ENCODE measurements around the gene VWA3A. TPM values are rescaled to one million over a fixed set of nuclear protein-coding genes. Genes with fewer than 3 reads are reported as not detected.
"Not testable (repeated sequence)": the region's sequence is repeated elsewhere in the genome, so short reads cannot be mapped to it uniquely, and the experiment has no call there.

Gene VWA3A
- total and polyA plus RNA-seq, 5 donors: 0.06 to 0.11 (median 0.09) TPM; not detected in 2

DNA sequence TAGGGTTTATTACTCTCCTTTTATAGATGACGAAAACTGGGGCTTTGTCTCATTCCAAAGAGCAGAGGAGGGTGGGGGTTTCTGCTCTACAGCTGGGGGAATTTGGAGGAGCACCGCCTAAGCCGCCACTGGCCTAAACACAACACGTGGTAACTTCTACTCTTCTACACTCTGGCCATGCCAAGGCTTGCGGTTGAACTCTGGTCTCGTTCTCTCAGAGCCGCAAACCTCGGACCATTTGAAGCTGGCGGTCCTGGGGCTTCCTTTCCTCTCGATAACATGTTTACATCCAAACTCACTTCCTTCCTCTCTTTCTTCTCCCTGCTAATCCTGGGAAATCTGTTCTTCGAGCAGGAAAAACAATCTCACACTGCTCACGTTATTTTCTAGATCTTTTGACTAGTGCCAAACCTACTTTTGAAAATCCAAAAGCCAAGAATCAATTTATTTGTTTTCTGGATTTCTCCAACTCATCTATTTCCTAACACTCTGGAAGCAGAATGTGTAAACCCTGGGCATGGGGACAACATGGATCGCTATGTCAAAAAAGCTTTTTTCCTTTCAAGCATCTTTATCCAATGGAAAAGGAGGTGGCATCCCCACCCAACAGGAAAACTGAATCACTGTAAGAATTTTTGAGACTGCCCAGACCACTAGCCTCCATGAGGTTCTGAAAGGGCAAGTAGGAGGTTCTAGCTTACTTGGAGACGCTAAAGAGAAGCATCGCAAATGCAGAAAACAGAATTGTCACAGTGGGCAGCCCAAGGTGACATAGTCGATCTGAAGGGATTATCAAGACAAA, 100.1 kb downstream of the VWA3A start:
- H3K4me3 ChIP-seq (ENCODE audit: low read length): peak overlapping the region; percentile 23
- H3K27ac ChIP-seq (ENCODE audit: low read length): peak overlapping the region; percentile 99
- H3K4me1 ChIP-seq (ENCODE audit: control insufficient read depth, insufficient read depth, low read length): peaks cover 6% of the 10 kb centered on the region
- 18% methylated on average over 16 of the region's 16 CpGs for WGBS
- no peaks in the 10 kb centered on the region for H3K9me3 ChIP-seq (ENCODE audit: control insufficient read depth, low read length)
- peak; percentile 90 to 94 (median 90) for DNase-seq
- ATAC-seq: peak; percentile 38 to 41
- intact Hi-C loops (cut with DNase I): no loop called here
- H3K27me3 ChIP-seq (ENCODE audit: control insufficient read depth, insufficient read depth): no peaks in the 10 kb centered on the region

DNA sequence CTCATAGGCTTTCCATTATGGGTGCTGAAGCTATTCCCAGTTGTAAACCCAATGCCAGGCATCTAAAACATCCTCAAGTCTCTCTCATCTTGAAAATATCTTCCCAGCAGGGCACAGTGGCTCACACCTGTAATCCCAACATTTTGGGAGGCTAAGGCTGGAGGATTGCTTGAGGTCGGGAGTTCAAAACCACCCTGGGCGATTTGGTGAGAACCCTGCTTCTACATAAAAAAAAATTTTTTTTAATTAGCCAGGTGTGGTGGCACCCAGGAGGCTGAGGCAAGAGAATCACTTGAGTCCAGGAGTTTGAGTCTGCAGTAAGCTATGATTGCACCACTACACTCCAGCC, 100.7 kb downstream of the VWA3A start:
- H3K27me3 ChIP-seq (ENCODE audit: control insufficient read depth, insufficient read depth): no peaks in the 10 kb centered on the region
- intact Hi-C loops (cut with DNase I): no loop called here
- peak overlapping the region; percentile 75 for H3K27ac ChIP-seq (ENCODE audit: low read length)
- no peak overlapping the region for H3K4me3 ChIP-seq (ENCODE audit: low read length)
- no peak for ATAC-seq
- H3K9me3 ChIP-seq (ENCODE audit: control insufficient read depth, low read length): no peaks in the 10 kb centered on the region
- peak in 1 of 3 donors; percentile 35 for DNase-seq
- peaks cover 6% of the 10 kb centered on the region for H3K4me1 ChIP-seq (ENCODE audit: control insufficient read depth, insufficient read depth, low read length)
- WGBS: 89% methylated on average over 2 of the region's 2 CpGs

DNA sequence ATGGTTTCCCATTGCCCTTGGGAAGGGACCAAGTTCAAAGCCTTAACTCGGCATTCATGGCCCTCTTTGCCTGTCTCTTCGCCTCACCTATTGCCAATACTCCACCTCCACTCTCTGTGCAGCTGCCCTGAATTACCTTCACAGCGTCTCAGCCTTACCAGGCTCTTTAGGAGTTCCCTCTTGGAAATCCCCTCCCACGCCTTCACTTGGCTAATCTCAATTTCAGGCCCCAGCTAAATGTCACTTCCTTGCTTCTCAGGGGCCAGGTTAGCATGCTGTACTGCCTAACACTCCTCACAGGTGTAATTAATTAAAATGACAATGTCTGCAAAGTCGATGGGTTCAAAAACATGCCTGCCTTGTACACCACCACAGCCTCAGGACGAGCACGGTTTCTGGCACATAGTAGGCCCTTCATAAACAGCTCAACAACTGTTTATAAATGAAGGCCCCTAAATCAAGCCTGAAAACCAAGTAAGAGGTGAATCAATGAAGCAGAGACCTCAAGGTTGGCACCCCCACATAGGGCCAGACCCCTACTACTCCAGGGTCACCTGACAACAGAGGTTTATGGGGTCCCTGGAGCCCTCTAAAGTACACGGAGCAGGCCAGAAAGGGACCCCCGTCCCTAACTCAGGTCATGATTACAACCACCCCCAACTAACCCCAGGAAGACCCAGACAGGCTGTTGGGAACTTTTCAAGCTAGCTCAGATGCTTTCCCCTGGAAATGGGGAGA, 102.5 kb downstream of the VWA3A start:
- intact Hi-C loops (cut with DNase I): loop anchor here in 2 of 4 donors (5.0 kb wide), 1 partner anchor 102 kb away; the partner anchor contains the start of gene POLR3E (in 2 of the 2)
- H3K4me3 ChIP-seq (ENCODE audit: low read length): no peak overlapping the region
- 84% methylated on average over 9 of the region's 9 CpGs for WGBS
- no peaks in the 10 kb centered on the region for H3K27me3 ChIP-seq (ENCODE audit: control insufficient read depth, insufficient read depth)
- H3K27ac ChIP-seq (ENCODE audit: low read length): no peak overlapping the region
- no peak for DNase-seq
- H3K4me1 ChIP-seq (ENCODE audit: control insufficient read depth, insufficient read depth, low read length): no peaks in the 10 kb centered on the region
- H3K9me3 ChIP-seq (ENCODE audit: control insufficient read depth, low read length): no peaks in the 10 kb centered on the region
- ATAC-seq: no peak

DNA sequence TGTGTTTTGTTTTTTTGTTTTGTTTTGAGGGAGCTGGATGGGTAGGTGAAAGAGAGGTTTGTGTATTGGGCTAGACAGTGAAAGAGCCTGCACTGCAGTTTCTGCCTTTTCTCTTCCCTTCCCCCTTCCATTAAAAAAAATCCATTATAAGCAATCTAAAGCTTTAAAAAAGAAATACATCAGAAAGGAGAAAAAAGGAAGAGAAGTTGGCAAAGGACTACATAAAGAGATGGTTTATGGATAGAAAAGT, 103.0 kb downstream of the VWA3A start:
- intact Hi-C loops (cut with DNase I): loop anchor here in 2 of 4 donors (5.0 kb wide), 1 partner anchor 102 kb away; the partner anchor contains the start of gene POLR3E (in 2 of the 2)
- Histone ChIP-seq H3K4me3 (ENCODE audit: low read length) (no peak overlapping the region), H3K27ac (ENCODE audit: low read length) (no peak overlapping the region), H3K27me3 (ENCODE audit: control insufficient read depth, insufficient read depth) (no peaks in the 10 kb centered on the region), H3K4me1 (ENCODE audit: control insufficient read depth, insufficient read depth, low read length) (no peaks in the 10 kb centered on the region), H3K9me3 (ENCODE audit: control insufficient read depth, low read length) (no peaks in the 10 kb centered on the region)
- ATAC-seq: no peak
- DNase-seq: no peak

DNA sequence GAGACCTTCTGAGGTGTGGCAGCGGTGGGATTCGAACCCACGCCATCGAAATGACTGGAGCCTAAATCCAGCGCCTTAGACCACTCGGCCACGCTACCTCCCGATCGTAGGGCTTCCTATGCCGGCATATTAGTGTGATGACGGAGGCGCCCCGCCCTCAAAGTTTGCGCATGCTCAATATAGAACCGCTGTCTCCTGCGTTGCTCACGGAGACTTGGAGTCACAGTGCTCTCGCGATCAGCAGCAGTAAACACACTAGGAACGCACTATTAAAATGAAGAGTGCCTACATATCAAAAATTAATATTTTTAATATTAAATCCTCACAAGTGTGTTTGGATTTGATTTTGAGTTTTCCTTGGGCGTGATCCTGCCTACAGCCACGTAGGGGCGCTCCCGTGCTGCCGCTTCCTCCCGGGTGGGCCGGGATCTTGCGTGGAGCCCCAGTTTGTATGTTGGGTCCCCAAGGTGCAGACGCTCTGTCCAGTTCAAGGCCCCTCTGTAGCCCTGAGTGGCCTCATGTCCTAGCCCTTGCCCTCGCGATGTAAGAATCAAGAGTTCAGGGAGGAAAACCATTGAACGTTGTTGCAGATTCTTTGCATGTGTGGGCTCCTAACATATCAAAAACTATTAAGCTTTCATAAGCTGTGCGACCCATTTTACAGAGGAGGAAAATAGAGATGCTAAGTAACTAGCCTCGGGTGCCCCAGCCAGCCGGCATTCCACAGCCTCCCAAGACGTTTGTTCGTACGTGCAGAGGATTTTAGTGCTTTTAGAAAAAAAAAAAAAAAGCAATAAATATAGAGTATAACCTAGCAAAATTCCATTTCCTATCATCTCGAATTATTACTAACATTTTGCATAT, 103.6 kb downstream of the VWA3A start:
- ATAC-seq (peak; percentile 42 to 51), DNase-seq (peak; percentile 85 to 94 (median 94))
- peak overlapping the region; percentile 69 for H3K4me3 ChIP-seq (ENCODE audit: low read length)
- WGBS: 2% methylated on average over 39 of the region's 39 CpGs
- no peaks in the 10 kb centered on the region for H3K4me1 ChIP-seq (ENCODE audit: control insufficient read depth, insufficient read depth, low read length)
- intact Hi-C loops (cut with DNase I): loop anchor here in 3 of 4 donors (2.0 to 5.0 kb wide), 2 partner anchors 101 to 103 kb away; partner anchors contain the start of gene POLR3E (in 2 of the 3)
- no peaks in the 10 kb centered on the region for H3K9me3 ChIP-seq (ENCODE audit: control insufficient read depth, low read length)
- no peaks in the 10 kb centered on the region for H3K27me3 ChIP-seq (ENCODE audit: control insufficient read depth, insufficient read depth)
- peak overlapping the region; percentile 37 for H3K27ac ChIP-seq (ENCODE audit: low read length)

DNA sequence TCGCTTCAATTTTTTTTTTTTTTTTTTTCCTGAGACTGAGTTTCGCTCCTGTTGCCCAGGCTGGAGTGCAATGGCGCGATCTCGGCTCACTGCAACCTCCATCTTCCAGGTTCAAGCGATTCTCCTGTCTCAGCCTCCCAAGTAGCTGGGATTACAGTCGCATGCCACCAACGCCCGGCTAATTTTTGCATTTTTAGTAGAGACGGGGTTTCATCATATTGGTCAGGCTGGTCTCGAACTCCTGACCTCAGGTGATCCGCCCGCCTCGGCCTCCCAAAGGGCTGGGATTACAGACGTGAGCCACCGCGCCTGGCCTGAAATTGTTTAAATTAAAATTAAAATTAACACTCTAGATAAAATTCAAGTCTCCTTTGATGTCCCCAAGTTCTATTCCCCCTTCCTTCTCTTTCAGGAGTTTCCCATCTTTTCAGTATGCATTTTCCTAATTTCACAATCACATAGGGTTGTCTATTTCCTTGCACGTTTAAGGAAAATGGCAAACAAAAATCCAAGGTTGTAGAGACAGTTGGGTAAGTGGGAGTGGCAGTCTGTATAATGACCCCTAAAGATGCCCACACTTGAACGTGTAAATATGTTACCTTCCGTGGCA, 104.3 kb downstream of the VWA3A start:
- ATAC-seq; H3K27ac ChIP-seq (ENCODE audit: low read length); H3K27me3 ChIP-seq (ENCODE audit: control insufficient read depth, insufficient read depth); H3K4me1 ChIP-seq (ENCODE audit: control insufficient read depth, insufficient read depth, low read length); H3K9me3 ChIP-seq (ENCODE audit: control insufficient read depth, low read length); H3K4me3 ChIP-seq (ENCODE audit: low read length): not testable (repeated sequence)
- peak in 1 of 3 donors; percentile 30 for DNase-seq
- WGBS: 39% methylated on average over 20 of the region's 20 CpGs
- intact Hi-C loops (cut with DNase I): loop anchor here in 3 of 4 donors (2.0 to 5.0 kb wide), 2 partner anchors 101 to 102 kb away; partner anchors contain the start of gene POLR3E (in 2 of the 3)

DNA sequence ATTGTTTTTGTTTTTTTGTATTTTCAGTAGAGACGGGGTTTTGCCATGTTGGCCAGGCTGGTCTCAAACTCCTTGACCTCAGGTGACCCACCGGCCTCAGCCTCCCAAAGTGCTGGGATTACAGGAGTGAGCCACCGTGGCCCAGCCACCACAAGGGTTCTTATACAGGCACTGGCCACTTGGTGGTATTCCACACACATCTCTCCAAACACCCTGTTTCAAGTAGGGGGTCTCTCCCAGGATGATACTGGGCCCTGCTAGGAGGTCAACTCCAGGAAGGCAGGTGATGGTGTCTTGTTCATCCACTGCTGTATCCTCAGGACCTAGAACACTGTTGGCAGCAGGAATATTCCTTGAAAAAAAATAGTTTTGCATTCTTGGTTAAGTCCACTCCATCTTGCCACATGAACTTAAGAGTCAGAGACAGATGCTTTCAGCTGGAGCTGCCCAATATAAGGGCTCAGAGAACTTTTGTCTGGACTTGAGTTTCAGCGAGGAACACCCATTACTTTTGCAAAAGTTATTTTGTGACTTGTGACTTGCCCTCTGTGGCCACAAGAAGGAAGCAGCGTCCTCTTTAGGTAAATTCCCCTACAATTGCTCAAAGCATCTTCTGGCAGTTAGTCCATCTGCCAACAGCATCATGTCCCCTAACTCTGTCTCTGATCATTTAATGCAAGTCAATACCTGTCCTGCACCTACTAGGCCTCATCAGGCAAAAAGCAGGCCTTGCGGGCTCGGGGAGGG, 106.4 kb downstream of the VWA3A start:
- H3K27ac ChIP-seq (ENCODE audit: low read length): peak overlapping the region; percentile 64
- H3K27me3 ChIP-seq (ENCODE audit: control insufficient read depth, insufficient read depth): no peaks in the 10 kb centered on the region
- intact Hi-C loops (cut with DNase I): loop anchor here in 2 of 4 donors (5.0 kb wide), 1 partner anchor 99 kb away; the partner anchor contains the start of gene POLR3E (in 2 of the 2)
- H3K4me3 ChIP-seq (ENCODE audit: low read length): no peak overlapping the region
- DNase-seq (peak in 1 of 3 donors; percentile 26), ATAC-seq (no peak)
- H3K4me1 ChIP-seq (ENCODE audit: control insufficient read depth, insufficient read depth, low read length): no peaks in the 10 kb centered on the region
- no peaks in the 10 kb centered on the region for H3K9me3 ChIP-seq (ENCODE audit: control insufficient read depth, low read length)
- 81% methylated on average over 7 of the region's 7 CpGs for WGBS

DNA sequence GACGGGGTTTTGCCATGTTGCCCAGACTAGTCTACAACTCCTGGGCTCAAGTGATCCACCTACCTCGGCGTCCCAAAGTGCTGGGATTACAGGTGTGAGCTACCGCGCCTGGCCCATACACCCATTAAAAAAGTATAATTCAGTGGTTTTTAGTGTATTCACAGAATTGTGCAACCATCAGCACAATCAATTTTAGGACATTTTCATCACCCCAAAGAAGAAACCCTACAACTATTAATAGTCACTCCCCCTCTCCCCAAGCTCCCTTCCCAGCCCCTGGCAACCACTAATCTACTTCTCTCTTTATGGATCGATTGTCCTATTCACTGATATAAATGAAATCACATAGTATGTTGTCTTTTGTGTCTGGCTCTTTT, 109.9 kb downstream of the VWA3A start:
- DNase-seq: no peak
- H3K4me1 ChIP-seq (ENCODE audit: control insufficient read depth, insufficient read depth, low read length): no peaks in the 10 kb centered on the region
- intact Hi-C loops (cut with DNase I): no loop called here
- 93% methylated on average over 6 of the region's 6 CpGs for WGBS
- H3K4me3 ChIP-seq (ENCODE audit: low read length): no peak overlapping the region
- H3K9me3 ChIP-seq (ENCODE audit: control insufficient read depth, low read length): no peaks in the 10 kb centered on the region
- H3K27me3 ChIP-seq (ENCODE audit: control insufficient read depth, insufficient read depth): no peaks in the 10 kb centered on the region
- ATAC-seq: no peak
- no peak overlapping the region for H3K27ac ChIP-seq (ENCODE audit: low read length)

DNA sequence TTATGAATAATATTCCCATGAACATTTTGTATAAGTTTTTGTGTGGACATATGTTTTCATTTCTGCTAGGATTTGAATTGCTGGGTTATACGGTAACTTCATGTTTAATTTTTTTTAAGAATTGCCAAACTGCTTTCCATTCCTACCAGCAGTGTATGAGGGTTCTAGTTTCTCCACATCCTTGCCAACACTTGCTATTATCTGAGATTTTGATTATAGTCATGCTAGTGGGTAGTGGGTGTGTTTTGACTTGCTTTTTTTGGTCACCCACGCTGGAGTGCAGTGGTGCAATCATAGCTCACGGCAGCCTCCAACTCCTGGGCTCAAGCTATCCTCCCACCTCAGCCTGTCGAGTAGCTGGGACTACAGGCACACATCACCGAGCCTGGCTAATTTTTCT, 110.8 kb downstream of the VWA3A start:
- ATAC-seq (no peak), DNase-seq (no peak)
- H3K4me1 ChIP-seq (ENCODE audit: control insufficient read depth, insufficient read depth, low read length): peaks cover 5% of the 10 kb centered on the region
- WGBS: 86% methylated on average over 5 of the region's 5 CpGs
- intact Hi-C loops (cut with DNase I): no loop called here
- H3K27me3 ChIP-seq (ENCODE audit: control insufficient read depth, insufficient read depth): no peaks in the 10 kb centered on the region
- no peak overlapping the region for H3K27ac ChIP-seq (ENCODE audit: low read length)
- no peak overlapping the region for H3K4me3 ChIP-seq (ENCODE audit: low read length)
- H3K9me3 ChIP-seq (ENCODE audit: control insufficient read depth, low read length): no peaks in the 10 kb centered on the region

DNA sequence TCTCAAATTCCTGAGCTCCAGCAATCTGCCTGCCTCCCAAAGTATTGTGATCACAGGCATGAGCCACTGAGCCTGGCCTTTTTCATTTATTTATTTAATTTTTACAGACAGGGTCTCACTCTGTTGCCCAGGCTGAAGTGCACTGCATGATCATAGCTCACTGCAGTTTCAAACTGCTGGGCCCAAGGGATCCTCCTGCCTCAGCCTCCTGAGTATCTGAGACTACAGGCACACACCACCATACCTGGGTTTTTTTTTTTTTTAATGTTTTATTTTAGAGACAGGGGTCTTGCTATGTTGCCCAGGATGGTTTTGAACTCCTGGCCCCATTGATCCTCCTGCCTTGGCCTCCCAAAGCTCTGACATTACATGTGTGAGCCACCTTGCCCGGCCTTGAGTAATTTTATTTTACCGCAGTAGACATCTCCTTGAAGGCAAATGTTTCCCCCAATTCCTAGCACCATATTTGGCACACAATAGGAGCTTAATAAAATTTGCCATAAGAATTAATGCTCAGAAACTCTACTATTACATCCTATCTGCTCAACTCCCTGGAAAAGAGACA, 111.8 kb downstream of the VWA3A start:
- no peaks in the 10 kb centered on the region for H3K9me3 ChIP-seq (ENCODE audit: control insufficient read depth, low read length)
- ATAC-seq (no peak), DNase-seq (no peak)
- no peaks in the 10 kb centered on the region for H3K27me3 ChIP-seq (ENCODE audit: control insufficient read depth, insufficient read depth)
- intact Hi-C loops (cut with DNase I): no loop called here
- H3K4me3 ChIP-seq (ENCODE audit: low read length): no peak overlapping the region
- peaks cover 5% of the 10 kb centered on the region for H3K4me1 ChIP-seq (ENCODE audit: control insufficient read depth, insufficient read depth, low read length)
- 97% methylated on average over 2 of the region's 2 CpGs for WGBS
- no peak overlapping the region for H3K27ac ChIP-seq (ENCODE audit: low read length)

All from right cardiac atrium (tissue), 5 donors.